Measurements from ENCODE around the gene TFRC. TPM values are rescaled to one million over a fixed set of nuclear protein-coding genes. Genes with fewer than 3 reads are reported as not detected.
"Not testable (repeated sequence)": the region's sequence is repeated elsewhere in the genome, so short reads cannot be mapped to it uniquely, and the experiment has no call there.

TFRC gene
- total and polyA plus RNA-seq, 9 donors = 26.1 to 348 (median 106) TPM

- H3K4me3 ChIP-seq = no peak overlapping the region
- WGBS, 3 donors = 85 to 88% (median 85%) methylated on average over 6 of the region's 6 CpGs
Observed at GRCh38 chr3:196117809-196118208, 35.9 kb upstream of the TFRC start.

GRCh38 chr3:196115678-196116083 is 33.8 kb upstream of the TFRC start:
- Histone ChIP-seq H3K9me3 (no peaks in the 10 kb centered on the region), H3K4me3 (no peak overlapping the region), H3K4me1 (ENCODE audit: insufficient read depth) (peaks cover 5% of the 10 kb centered on the region), H3K36me3 (no peaks in the 10 kb centered on the region), H3K27me3 (no peaks in the 10 kb centered on the region), H3K27ac (no peak overlapping the region)
- no peak for DNase-seq
- WGBS, 3 donors = 88 to 96% (median 90%) methylated on average over 3 of the region's 3 CpGs
- intact Hi-C loops (cut with DNase I) = no loop called here
- no peak for TF ChIP-seq EP300 (IDR thresholded peaks at IDR 0.05)
- TF ChIP-seq CTCF (IDR thresholded peaks at IDR 0.05) = no peak
- no peak for TF ChIP-seq POLR2A (IDR thresholded peaks at IDR 0.05)

More at GRCh38 chr3:196117809-196118208, 35.9 kb upstream of the TFRC start:
- H3K27ac ChIP-seq = no peak overlapping the region
- DNase-seq = no peak
- H3K27me3 ChIP-seq = no peaks in the 10 kb centered on the region
- intact Hi-C loops (cut with DNase I) = no loop called here
- no peaks in the 10 kb centered on the region for H3K36me3 ChIP-seq
- peaks cover 16% of the 10 kb centered on the region for H3K4me1 ChIP-seq (ENCODE audit: insufficient read depth)
- H3K9me3 ChIP-seq = no peaks in the 10 kb centered on the region
- TF ChIP-seq CTCF (IDR thresholded peaks at IDR 0.05) (no peak), POLR2A (IDR thresholded peaks at IDR 0.05) (no peak), EP300 (IDR thresholded peaks at IDR 0.05) (no peak)

- Histone ChIP-seq H3K27me3 (no peaks in the 10 kb centered on the region), H3K36me3 (no peaks in the 10 kb centered on the region), H3K4me1 (ENCODE audit: insufficient read depth) (no peaks in the 10 kb centered on the region), H3K9me3 (no peaks in the 10 kb centered on the region), H3K27ac (no peak overlapping the region), H3K4me3 (no peak overlapping the region)
- intact Hi-C loops (cut with DNase I) = no loop called here
- WGBS, 3 donors = 61 to 69% (median 68%) methylated on average over 7 of the region's 7 CpGs
- DNase-seq = no peak
- TF ChIP-seq EP300 (IDR thresholded peaks at IDR 0.05) (no peak), CTCF (IDR thresholded peaks at IDR 0.05) (no peak), POLR2A (IDR thresholded peaks at IDR 0.05) (no peak)
Observed at GRCh38 chr3:196111939-196112386, 30.1 kb upstream of the TFRC start.

- Histone ChIP-seq H3K4me1 (ENCODE audit: insufficient read depth) (no peaks in the 10 kb centered on the region), H3K27me3 (no peaks in the 10 kb centered on the region), H3K9me3 (no peaks in the 10 kb centered on the region), H3K4me3 (no peak overlapping the region), H3K27ac (no peak overlapping the region), H3K36me3 (no peaks in the 10 kb centered on the region)
- 69 to 71% (median 71%) methylated on average over 13 of the region's 13 CpGs for WGBS, 3 donors
- DNase-seq = no peak
- intact Hi-C loops (cut with DNase I) = no loop called here
- TF ChIP-seq POLR2A (IDR thresholded peaks at IDR 0.05) (no peak), CTCF (IDR thresholded peaks at IDR 0.05) (no peak), EP300 (IDR thresholded peaks at IDR 0.05) (no peak)
Observed at GRCh38 chr3:196108075-196108743, 26.3 kb upstream of the TFRC start.

GRCh38 chr3:196104707-196105106 is 22.8 kb upstream of the TFRC start:
- H3K4me3 ChIP-seq; H3K4me1 ChIP-seq (ENCODE audit: insufficient read depth); H3K27ac ChIP-seq; H3K27me3 ChIP-seq; H3K36me3 ChIP-seq; DNase-seq; intact Hi-C loops (cut with DNase I); H3K9me3 ChIP-seq: not testable (repeated sequence)
- 88 to 94% (median 94%) methylated on average over 12 of the region's 12 CpGs for WGBS, 3 donors

- intact Hi-C loops (cut with DNase I); H3K36me3 ChIP-seq; H3K4me3 ChIP-seq; H3K27ac ChIP-seq; H3K27me3 ChIP-seq; H3K9me3 ChIP-seq; DNase-seq; H3K4me1 ChIP-seq (ENCODE audit: insufficient read depth): not testable (repeated sequence)
- WGBS, 3 donors = 66 to 70% (median 68%) methylated on average over 7 to 8 of the region's 8 CpGs
Observed at GRCh38 chr3:196098365-196098980, 16.6 kb upstream of the TFRC start.

Measured in ovary (tissue), 9 donors.